HG03442 (cell line): ENCODE measurements around the gene GRIP1.

Source experiments
- ATAC-seq: cut with Tn5 transposase; IDR thresholded peaks from one replicate; pipeline ENCODE4 v1.9.1; 2021; ENCODE audit warnings: mild to moderate bottlenecking, moderate library complexity; ENCODE audit not compliant: unreplicated experiment

GRIP1 gene

GRCh38 chr12:66399911-66400306 is 279.0 kb downstream of the GRIP1 start:
- no peak for ATAC-seq

- no peak for ATAC-seq
Observed at GRCh38 chr12:66398931-66399910, 279.7 kb downstream of the GRIP1 start.

- ATAC-seq, result no peak
Observed at GRCh38 chr12:66397574-66398290, 281.1 kb downstream of the GRIP1 start.

GRCh38 chr12:66393890-66394289 is 285.0 kb downstream of the GRIP1 start:
- no peak for ATAC-seq

DNA sequence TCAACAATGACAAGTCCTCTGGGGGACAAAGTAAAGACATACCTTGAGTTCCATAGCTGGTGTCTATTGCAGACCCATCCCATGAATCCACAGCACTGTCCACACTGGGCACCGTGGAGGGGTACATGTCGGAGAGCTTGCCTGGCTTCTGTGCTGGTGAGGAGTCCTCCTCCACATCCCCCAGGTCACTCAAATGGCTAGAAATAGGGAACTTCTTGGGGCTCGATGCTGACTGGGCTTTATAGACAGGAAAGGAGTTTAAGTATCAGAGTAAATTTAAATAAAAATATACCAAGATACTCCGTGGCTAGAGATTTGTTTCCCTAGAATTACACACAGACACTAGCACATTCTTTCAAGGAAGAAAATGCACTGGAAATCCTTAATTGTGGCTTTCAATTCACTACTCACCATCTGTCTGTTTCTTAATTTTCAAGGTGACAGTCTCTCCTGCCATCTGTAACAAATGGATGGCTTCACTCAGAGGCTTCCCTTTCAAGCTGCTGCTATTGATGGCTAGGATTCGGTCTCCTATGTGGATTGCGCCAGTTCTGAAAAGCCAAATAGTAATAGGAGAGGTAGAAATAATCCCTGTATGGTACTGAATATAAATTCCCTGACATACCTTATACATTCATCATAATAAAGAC is 286.5 kb downstream of the GRIP1 start:
- no peak for ATAC-seq

DNA sequence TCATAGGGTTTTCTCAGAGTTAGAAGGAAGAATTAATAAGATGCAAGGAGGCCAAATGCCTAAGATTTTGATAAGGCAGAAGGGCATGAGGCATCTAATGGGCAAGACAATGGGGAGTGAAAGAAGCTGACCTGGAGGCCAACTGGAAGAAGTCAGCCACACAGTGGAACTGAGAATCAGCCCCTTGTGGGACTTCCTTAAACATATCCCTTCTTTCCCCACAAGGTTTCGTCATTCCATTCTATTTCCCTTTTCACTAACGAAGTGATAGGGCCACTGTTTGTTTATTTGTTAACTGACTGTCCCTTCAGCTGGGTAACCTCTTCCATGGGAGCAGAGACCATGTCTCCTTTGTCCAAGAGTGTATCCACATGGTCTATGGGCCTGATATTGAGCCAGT is 290.4 kb downstream of the GRIP1 start:
- ATAC-seq, result no peak

GRCh38 chr12:66387117-66387516 is 291.8 kb downstream of the GRIP1 start:
- no peak for ATAC-seq

- no peak for ATAC-seq
Observed at GRCh38 chr12:66380769-66381535, 297.9 kb downstream of the GRIP1 start.

DNA sequence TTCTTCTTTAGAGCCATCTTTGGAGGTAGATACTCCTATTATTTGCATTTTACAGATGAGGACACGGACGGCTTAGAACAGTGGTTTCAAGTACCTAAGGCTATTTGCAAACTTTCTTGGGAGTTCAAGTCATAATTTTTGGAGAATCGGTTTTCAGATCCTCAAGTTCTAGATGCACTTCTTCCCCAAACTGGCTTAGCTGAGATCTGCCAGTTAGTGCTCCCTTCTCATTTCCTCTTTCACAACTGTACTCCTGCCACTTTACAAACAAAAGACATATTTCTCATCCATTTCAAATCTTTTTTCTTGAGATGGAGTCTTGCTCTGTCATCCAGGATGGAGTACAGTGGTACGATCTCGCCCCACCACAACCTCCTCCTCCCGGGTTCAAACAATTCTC is 299.3 kb downstream of the GRIP1 start:
- no peak for ATAC-seq

GRCh38 chr12:66375560-66375959 is 303.3 kb downstream of the GRIP1 start:
- no peak for ATAC-seq

- no peak for ATAC-seq
Observed at GRCh38 chr12:66371982-66372381, 306.9 kb downstream of the GRIP1 start.

DNA sequence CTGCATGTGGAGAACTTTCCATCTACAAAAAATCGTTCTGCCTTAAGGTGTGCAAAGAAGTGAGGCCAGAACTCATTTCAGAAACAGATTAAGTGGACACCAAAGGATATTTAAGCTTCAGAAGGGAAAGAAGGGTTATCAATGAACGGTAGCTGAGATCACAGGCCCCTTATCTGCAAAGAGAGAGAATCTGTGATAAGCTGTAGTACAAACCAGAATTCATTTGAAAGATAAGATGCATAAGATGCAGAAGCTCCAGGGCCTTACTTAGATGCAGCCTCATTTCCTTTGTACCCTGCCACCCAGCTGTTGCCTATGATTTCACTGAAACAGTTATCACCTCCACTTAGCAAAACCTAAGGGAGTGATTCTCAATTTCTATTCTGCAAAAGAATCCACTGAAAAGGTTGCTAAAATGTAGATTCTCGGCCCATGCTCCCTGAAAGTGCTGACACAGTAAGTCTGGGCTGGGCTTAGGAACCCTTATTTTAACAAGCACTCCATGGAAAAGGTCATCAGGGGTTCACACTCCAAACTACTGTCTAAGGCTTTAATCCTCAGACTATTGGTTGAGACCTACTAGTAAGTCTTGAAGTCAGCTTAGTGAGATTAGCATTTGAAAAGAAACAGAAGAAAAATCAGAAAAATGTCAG is 311.7 kb downstream of the GRIP1 start:
- no peak for ATAC-seq

DNA sequence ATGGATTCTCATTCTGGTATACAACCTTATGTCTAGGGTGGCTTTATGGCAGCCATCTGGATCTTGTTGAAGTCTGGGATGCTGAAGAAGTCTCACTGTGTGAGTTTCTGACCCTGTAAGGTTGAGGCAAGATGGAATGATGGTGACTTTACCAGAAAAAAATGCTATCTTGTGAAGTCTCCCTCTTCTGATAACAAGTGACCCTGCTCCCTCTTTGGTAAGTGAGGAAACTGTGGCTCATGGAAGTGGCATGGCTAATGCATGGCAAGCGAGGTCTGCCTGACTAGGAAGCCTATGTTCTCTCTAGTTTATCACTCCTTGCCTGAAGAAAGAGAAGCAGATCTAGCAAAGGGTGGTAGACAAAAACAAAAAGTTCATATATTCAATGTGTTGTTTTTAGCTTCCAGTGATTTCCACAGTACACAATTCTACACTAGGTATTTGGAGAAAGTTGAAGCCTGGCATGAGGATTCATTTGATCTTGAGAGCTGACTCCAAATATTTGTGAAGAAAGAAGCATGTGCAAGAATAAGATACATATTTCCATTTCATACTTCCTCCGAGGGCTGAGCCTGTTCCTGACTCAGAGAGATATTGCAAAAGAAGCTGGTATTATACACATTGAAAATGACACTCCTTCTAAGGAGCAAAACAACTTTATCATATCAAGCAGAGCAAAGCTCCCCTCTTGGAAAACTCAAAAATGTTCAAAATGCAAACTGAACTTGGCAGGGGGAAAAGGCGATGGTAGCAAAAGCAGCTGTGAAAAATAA is 313.0 kb downstream of the GRIP1 start:
- no peak for ATAC-seq

- ATAC-seq, result no peak
Observed at GRCh38 chr12:66361703-66362102, 317.2 kb downstream of the GRIP1 start.

GRCh38 chr12:66359300-66359699 is 319.6 kb downstream of the GRIP1 start:
- no peak for ATAC-seq

DNA sequence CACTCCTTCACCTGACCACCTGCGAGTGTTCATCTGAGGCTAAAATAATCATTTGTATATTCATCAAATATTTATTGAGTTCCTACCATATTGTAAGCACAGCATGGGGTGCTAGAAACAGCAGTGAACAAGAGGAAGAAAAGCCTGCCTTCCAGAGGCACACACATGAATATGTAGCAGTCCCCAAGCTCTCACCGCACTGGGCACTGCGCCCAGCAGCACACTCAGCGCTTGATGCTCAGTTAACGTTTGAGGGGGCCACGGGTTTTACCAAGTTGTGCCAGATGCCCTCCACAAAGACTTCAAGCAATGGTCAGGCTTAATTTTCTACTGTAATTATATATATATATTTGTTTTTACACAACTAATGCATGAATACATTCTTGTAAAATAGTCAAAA is 324.6 kb downstream of the GRIP1 start:
- ATAC-seq, result no peak

DNA sequence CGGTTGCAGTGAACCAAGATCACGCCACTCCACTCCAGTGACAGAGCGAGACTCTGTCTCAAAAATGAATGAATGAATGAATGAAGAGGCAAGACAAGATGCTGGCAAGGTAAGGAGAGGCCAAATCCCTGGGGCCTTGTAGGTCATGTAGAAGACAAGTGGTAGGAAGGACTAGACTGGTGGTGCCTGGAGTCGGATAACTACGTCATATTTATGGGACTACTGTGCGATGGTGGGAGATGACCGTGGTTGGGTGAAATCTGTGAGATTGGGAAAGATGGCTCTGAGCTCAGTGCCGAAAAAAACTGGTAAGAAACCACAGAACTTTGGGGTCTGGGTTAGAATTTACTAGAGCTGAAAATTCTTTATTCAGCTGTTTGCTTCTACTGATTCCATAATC is 326.0 kb downstream of the GRIP1 start:
- ATAC-seq, result no peak

GRCh38 chr12:66352197-66352596 is 326.7 kb downstream of the GRIP1 start:
- ATAC-seq, result no peak

DNA sequence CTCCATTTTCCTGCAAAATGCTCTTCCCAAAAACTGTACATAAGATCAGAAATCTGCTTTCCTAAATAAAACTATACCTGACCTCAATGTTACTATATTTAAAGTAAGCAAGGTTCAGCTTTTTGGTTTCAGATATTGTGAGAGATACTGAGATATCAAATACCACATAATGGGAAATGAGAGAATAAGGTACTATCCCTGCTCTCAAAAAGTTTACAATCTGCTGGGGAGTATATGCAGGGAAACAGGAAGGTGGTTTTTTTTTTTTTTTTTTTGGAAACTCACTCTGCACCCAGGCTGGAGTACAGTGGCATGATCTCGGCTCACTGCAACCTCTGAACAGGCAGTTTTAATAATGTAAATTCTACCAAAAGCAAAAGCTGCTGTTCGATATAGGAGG is 327.6 kb downstream of the GRIP1 start:
- ATAC-seq, result no peak

GRCh38 chr12:66345956-66346355 is 332.9 kb downstream of the GRIP1 start:
- no peak for ATAC-seq
